HT-29 (cell line): Measurements from ENCODE around the gene KRT28. TPM values are rescaled to one million over a fixed set of nuclear protein-coding genes. Genes with fewer than 3 reads are reported as not detected.
"Not testable (repeated sequence)": the region's sequence is repeated elsewhere in the genome, so short reads cannot be mapped to it uniquely, and the experiment has no call there.

Experiments used
- DNase-seq: peaks from one replicate; pipeline ENCODE4 v3.0.0-alpha.2; 2015; ENCODE audit warnings: low spot score
- total RNA-seq: library from RNA; depleted of rRNA; stranded (reverse); fragments of >200 nt; shearing (Covaris generic); gene quantifications from 2 replicates; pipeline ENCODE4 v1.2.3, GENCODE V29; 2014; rRNA removed

The KRT28 gene
- total RNA-seq, 1 experiment from 2014 or later: not detected

GRCh38 chr17:40782450-40782849, 17.3 kb downstream of the KRT28 start, which contains the start of gene KRT27:
Gene KRT27 (minus strand): TSS chr17:40782550. CDS start chr17:40782493, 57 bp downstream.
- no peak for DNase-seq

GRCh38 chr17:40779181-40779909, 20.4 kb downstream of the KRT28 start:
- no peak for DNase-seq

DNA sequence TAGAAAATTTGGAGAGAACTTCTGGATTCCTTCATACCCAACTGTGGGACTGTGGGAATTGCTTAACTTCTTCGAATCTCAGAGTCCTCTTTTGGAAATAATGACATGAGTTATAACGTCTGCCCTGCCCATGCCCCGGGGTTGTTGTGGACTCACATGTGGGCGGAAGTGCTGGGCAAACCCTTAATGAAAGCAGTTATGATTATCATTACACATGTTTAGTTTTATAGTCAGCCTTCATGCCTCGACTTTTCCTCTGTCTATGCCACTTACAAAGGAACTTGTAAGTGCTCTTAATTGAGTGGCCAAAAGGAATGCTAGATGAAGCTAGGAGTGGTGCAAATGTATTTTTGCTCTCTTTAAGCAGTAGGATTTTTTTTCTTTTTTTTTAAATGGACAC, 21.3 kb downstream of the KRT28 start:
- no peak for DNase-seq

GRCh38 chr17:40777971-40778370, 21.8 kb downstream of the KRT28 start:
- no peak for DNase-seq

DNA sequence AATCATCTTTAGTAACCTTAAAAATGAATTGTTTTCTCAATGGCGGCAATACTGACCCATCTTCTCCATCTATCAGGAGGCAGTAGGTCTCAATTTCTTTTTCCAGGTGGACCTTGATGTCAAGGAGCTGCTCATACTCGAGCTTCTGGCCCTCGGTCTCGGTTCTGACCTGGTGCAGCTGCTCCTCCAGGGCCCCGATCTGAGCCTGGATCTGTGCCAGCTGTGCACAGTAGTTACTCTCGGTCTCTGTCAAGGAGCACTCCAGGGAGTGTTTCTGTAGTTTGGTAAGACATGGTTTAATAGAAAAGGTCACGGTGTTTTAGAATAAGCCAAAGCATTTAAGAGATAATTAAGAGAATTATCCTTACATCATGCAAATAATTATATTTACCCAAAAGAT, 22.3 kb downstream of the KRT28 start:
- DNase-seq: no peak

GRCh38 chr17:40775945-40776344, 23.8 kb downstream of the KRT28 start:
- DNase-seq: no peak

DNA sequence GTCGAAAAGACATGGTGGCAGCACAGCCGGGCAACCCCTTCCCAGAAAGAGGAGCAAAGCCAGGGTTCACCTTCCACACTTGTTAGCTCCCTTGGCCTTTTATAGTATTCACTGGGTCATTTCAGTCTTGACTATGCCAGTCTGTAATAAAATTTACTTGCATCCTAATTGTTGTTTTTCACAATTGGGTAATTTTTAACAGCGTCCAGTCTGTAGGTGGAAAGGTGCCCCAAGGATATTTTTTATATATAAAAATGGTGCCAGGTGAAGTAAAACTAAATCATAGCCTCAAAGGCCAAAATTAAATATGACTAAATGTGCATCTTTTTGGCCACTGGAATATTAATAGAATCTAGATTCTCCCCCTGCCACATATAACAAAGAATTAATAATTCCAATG, 27.7 kb downstream of the KRT28 start, which contains the start of gene KRT26:
Gene KRT26, minus strand, starts transcription at position 101 of the 400 bp plus-strand sequence. Its CDS starts 88 bp downstream, at position 13.
- DNase-seq: no peak

DNA sequence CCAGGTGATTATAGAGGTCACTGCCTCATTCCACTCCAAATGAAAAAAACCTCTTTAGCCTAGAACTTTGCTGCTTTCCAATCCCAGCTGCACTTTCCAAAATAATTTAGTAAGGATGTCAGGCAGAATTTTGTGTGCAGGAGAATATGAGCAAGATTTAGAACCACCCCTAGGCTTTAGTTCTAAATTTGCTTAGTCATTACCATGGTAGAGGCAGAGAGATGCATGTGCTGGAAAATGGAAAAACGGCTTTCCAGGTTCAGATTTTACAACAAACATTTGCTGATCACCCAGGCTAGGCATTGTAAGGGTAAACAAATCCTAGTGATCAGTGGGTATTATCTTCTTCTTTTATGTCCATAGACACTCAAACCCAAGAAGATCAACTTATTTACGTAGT, 34.1 kb downstream of the KRT28 start:
- no peak for DNase-seq

DNA sequence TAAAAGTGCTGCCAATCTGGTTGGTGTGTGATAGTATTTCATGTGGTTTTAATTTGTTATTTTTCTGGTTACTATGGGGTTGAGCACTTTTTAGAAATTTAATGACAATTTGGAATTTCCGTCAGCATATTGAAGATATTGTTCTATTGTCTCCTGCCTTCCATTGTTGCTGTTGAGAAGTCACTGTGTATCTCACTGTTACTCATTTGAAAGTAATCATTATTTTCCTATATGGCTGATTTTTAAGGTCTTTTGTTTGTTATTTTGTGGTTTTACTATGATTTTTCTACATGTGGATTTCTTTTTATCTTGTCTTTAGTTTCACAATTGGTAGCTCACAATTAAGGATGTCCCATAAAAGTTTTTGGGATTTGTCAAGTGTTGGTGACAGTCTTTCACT, 36.0 kb downstream of the KRT28 start:
- no peak for DNase-seq

- no peak for DNase-seq
These were observed 39.4 kb downstream of the KRT28 start for GRCh38 chr17:40760105-40761016.

- no peak for DNase-seq
These were observed 44.5 kb downstream of the KRT28 start, which contains the start of gene KRT25 for GRCh38 chr17:40755231-40755630. Gene KRT25 (minus strand): TSS chr17:40755331. CDS start chr17:40755271, 60 bp downstream.

DNA sequence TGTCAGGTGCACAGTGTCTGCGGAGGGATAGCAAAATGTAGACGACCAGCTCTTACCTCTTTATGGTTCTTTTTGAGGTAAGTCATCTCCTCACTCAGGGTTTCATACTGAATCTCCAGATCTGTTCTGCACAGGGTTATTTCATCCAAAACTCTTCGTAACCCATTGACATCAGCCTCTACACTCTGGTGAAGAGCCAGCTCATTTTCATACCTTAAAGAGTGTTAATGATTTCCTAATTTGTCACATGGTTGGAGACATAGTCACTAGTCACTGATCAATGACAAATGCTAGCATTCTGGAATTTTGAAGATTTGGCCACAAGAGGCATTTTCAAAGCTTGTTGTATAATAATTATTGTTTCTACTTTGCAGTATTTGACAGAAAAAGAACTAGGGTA, 46.0 kb downstream of the KRT28 start:
- DNase-seq: no peak

- no peak for DNase-seq
These were observed 48.7 kb downstream of the KRT28 start for GRCh38 chr17:40751065-40751464.

GRCh38 chr17:40750391-40750790, 49.4 kb downstream of the KRT28 start:
- no peak for DNase-seq

- not testable (repeated sequence) for DNase-seq
These were observed 51.1 kb downstream of the KRT28 start for GRCh38 chr17:40748666-40749065.

Other genes with a start within 250 kb of the KRT28 start
- not detected in 2 replicates for gene CCR7, start 234.5 kb downstream of the KRT28 start, total RNA-seq
- gene SMARCE1, start 152.1 kb downstream of the KRT28 start, total RNA-seq: 30.0 and 34.8 TPM in 2 replicates
- not detected in 2 replicates for gene KRT222, start 134.8 kb downstream of the KRT28 start, total RNA-seq
- not detected in 2 replicates for gene KRT24, start 96.2 kb downstream of the KRT28 start, total RNA-seq
- not detected in 2 replicates for gene KRT25, start 44.6 kb downstream of the KRT28 start, total RNA-seq
- not detected in 2 replicates for gene KRT26, start 27.8 kb downstream of the KRT28 start, total RNA-seq
- gene KRT27, start 17.4 kb downstream of the KRT28 start, total RNA-seq: not detected in 2 replicates
- gene KRT10, start 22.7 kb upstream of the KRT28 start, total RNA-seq: 14.7 and 17.7 TPM in 2 replicates
- gene KRT12, start 67.3 kb upstream of the KRT28 start, total RNA-seq: 0.33 and 0.39 TPM in 2 replicates
- 189 and 203 TPM in 2 replicates for gene KRT20, start 85.3 kb upstream of the KRT28 start, total RNA-seq
- gene KRT23, start 137.7 kb upstream of the KRT28 start, total RNA-seq: 3.3 and 4.1 TPM in 2 replicates
- gene KRT39, start 167.0 kb upstream of the KRT28 start, total RNA-seq: not detected in 2 replicates
- gene KRT40, start 184.4 kb upstream of the KRT28 start, total RNA-seq: 2.4 and 2.7 TPM in 2 replicates
- gene KRTAP3-3, start 194.2 kb upstream of the KRT28 start, total RNA-seq: not detected in 2 replicates
- gene KRTAP3-2, start 199.9 kb upstream of the KRT28 start, total RNA-seq: not detected in 2 replicates
- gene KRTAP3-1, start 209.2 kb upstream of the KRT28 start, total RNA-seq: not detected in 2 replicates
- gene KRTAP1-5, start 227.2 kb upstream of the KRT28 start, total RNA-seq: not detected in 2 replicates
- not detected in 2 replicates for gene KRTAP1-4, start 230.2 kb upstream of the KRT28 start, total RNA-seq
- gene KRTAP1-3, start 234.9 kb upstream of the KRT28 start, total RNA-seq: not detected in 2 replicates
- 0.42 and 0.64 TPM in 2 replicates for gene KRTAP1-1, start 241.5 kb upstream of the KRT28 start, total RNA-seq
- not detected in 2 replicates for gene KRTAP2-1, start 247.4 kb upstream of the KRT28 start, total RNA-seq